SK-N-SH treated with all-trans-retinoic acid at 6 μM for 48 hours (cell line): ENCODE measurements around the gene GOSR2.

ENCODE experiments used
- BACH2 ChIP-seq: fragments of 250-450 bp; sonication (Bioruptor Pico); IDR thresholded peaks from 2 replicates; pipeline ENCODE4 v1.9.0; 2021; ENCODE audit warnings: mild to moderate bottlenecking, borderline replicate concordance
- CSDC2 ChIP-seq: fragments of 250-450 bp; sonication (Bioruptor Pico); IDR thresholded peaks from 2 replicates; pipeline ENCODE4 v1.5.0; 2020; ENCODE audit warnings: mild to moderate bottlenecking, moderate library complexity
- ESRRG ChIP-seq: fragments of 250-450 bp; sonication (Bioruptor Pico); IDR thresholded peaks from 2 replicates; pipeline ENCODE4 v1.6.1; 2021; ENCODE audit warnings: mild to moderate bottlenecking
- PATZ1 ChIP-seq: fragments of 250-450 bp; sonication (Bioruptor Pico); IDR thresholded peaks from 2 replicates; pipeline ENCODE4 v1.8.0; 2020; ENCODE audit warnings: mild to moderate bottlenecking, moderate library complexity, borderline replicate concordance
- POU6F1 ChIP-seq: fragments of 250-450 bp; sonication (Bioruptor Pico); IDR thresholded peaks from 2 replicates; pipeline ENCODE4 v1.8.0; 2021; ENCODE audit warnings: low read depth, mild to moderate bottlenecking, moderate library complexity, borderline replicate concordance
- RARB ChIP-seq: fragments of 250-450 bp; sonication (Bioruptor Pico); IDR thresholded peaks from 2 replicates; pipeline ENCODE4 v1.8.0; 2021; ENCODE audit warnings: mild to moderate bottlenecking, moderate library complexity
- SNAI2 ChIP-seq: fragments of 250-450 bp; sonication (Bioruptor Pico); IDR thresholded peaks from 2 replicates; pipeline ENCODE4 v1.5.0; 2020; ENCODE audit warnings: mild to moderate bottlenecking, moderate library complexity
- TOX ChIP-seq: fragments of 250-450 bp; sonication (Bioruptor Pico); IDR thresholded peaks from 2 replicates; pipeline ENCODE4 v1.8.0; 2021; ENCODE audit warnings: mild to moderate bottlenecking, moderate library complexity, borderline replicate concordance
- TSHZ2 ChIP-seq: fragments of 250-450 bp; sonication (Bioruptor Pico); IDR thresholded peaks from 2 replicates; pipeline ENCODE4 v1.5.0; 2020; ENCODE audit warnings: mild to moderate bottlenecking, moderate library complexity
- ZFP3 ChIP-seq: fragments of 250-450 bp; sonication (Bioruptor Pico); IDR thresholded peaks from 2 replicates; pipeline ENCODE4 v1.5.0; 2020; ENCODE audit warnings: mild to moderate bottlenecking, moderate library complexity
- ZFP30 ChIP-seq: fragments of 450-650 bp; formaldehyde crosslinking; IDR thresholded peaks from 2 replicates; pipeline ENCODE4 v1.5.0; 2022; ENCODE audit warnings: mild to moderate bottlenecking, moderate library complexity

GRCh38 chr17:46889992-46890564, 32.9 kb upstream of the GOSR2 start:
- TF ChIP-seq PATZ1 (CRISPR knock-in tag) (no peak), POU6F1 (no peak), TOX (CRISPR knock-in tag) (no peak), ZFP3 (CRISPR knock-in tag) (no peak), ZFP30 (no peak), RARB (CRISPR knock-in tag) (no peak), CSDC2 (CRISPR knock-in tag) (no peak), SNAI2 (CRISPR knock-in tag) (no peak), ESRRG (CRISPR knock-in tag) (no peak), TSHZ2 (CRISPR knock-in tag) (no peak), BACH2 (no peak)
